GM21529 (cell line): ENCODE data around the gene SLC39A6.
"Not testable (repeated sequence)": the region's sequence is repeated elsewhere in the genome, so short reads cannot be mapped to it uniquely, and the experiment has no call there.

Experiments used
- ATAC-seq: cut with Tn5 transposase; IDR thresholded peaks from one replicate; pipeline ENCODE4 v1.9.1; 2021; ENCODE audit not compliant: unreplicated experiment

The SLC39A6 gene

DNA sequence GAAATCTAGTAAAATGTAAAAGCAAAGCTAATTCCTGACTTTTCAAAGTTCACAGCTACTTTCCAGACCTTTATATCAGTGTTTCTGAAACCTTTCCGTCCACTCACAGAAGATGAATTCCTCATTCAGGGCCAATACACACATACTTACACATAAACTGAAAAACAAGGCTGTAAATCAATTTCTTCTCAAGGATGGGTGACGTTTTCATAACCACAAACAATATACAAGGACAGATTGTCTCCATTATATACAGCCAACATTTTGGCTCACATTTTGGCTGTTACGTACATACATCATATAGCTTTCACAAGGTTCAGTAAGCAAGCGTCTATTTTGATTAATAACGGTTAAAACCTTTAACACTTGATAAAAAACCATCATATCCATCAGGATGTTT is 63.1 kb downstream of the SLC39A6 start:
- no peak for ATAC-seq

DNA sequence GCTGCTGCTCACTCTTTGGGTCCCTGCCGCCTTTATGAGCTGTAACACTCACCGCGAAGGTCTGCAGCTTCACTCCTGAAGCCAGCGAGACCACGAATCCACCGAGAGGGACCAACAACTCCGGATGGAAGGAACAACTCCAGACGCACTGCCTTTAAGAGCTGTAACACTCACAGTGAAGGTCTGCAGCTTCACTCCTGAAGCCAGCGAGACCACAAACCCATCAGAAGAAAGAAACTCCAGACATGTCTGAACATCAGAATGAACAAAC is 64.4 kb downstream of the SLC39A6 start:
- ATAC-seq = not testable (repeated sequence)

DNA sequence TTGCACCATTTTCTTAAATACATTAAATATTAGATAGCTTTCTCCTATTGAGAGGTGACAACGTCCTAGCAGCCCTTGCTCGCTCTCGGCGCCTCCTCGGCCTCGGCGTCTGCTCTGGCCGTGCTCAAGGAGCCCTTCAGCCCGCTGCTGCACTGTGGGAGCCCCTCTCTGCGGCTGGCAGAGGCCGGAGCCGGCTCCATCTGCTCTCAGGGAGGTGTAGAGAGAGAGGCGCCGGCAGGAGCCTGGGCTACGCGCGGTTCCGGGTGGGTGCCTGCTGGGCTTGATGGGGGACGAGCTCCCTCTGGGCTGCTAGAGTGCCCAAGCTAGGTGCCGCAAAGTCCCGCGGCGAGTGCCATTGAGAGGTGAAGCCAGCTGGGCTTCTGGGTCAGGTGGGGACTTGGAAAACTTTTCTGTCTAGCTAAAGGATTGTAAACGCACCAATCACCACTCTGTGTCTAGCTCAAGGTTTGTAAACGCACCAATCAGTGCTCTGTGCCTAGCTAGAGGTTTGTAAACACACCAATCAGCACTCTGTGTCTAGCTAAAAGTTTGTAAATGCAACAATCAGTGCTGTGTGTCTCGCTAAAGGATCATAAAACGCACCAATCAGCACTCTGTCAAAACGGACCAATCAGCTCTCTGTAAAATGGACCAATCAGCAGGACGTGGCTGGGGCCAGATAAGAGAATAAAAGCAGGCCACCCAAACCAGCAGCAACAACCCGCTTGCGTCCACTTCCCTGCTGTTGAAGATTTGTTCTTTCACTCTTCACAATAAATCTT is 64.9 kb downstream of the SLC39A6 start:
- no peak for ATAC-seq

DNA sequence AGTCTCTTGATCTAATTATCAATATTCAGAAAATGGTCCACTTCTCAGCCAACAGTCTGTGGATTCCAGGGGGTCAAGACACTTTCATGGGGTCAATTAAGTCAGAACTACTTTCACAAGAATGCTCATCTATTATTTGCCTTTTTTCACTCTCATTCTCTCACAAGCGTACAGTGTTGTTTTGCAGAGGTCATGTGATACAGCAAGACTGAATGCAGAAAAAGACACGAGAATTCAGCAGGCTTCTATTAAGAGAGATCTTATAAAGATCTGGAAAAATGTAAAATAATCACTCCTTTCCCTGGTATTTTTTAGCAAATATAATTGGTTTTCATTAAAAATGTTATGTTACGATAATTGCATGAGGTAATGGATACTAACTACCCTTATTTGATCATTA is 70.5 kb downstream of the SLC39A6 start:
- no peak for ATAC-seq
